ENCODE data around the gene LYZL2.
"Not testable (repeated sequence)": the region's sequence is repeated elsewhere in the genome, so short reads cannot be mapped to it uniquely, and the experiment has no call there.

GRCh38 chr10:30605341-30606121 lies 24.0 kb downstream of the LYZL2 start:
- not testable (repeated sequence) for TF ChIP-seq ZNF8 (CRISPR knock-in tag; IDR thresholded peaks at IDR 0.05)
- TF ChIP-seq, protein P1, sequence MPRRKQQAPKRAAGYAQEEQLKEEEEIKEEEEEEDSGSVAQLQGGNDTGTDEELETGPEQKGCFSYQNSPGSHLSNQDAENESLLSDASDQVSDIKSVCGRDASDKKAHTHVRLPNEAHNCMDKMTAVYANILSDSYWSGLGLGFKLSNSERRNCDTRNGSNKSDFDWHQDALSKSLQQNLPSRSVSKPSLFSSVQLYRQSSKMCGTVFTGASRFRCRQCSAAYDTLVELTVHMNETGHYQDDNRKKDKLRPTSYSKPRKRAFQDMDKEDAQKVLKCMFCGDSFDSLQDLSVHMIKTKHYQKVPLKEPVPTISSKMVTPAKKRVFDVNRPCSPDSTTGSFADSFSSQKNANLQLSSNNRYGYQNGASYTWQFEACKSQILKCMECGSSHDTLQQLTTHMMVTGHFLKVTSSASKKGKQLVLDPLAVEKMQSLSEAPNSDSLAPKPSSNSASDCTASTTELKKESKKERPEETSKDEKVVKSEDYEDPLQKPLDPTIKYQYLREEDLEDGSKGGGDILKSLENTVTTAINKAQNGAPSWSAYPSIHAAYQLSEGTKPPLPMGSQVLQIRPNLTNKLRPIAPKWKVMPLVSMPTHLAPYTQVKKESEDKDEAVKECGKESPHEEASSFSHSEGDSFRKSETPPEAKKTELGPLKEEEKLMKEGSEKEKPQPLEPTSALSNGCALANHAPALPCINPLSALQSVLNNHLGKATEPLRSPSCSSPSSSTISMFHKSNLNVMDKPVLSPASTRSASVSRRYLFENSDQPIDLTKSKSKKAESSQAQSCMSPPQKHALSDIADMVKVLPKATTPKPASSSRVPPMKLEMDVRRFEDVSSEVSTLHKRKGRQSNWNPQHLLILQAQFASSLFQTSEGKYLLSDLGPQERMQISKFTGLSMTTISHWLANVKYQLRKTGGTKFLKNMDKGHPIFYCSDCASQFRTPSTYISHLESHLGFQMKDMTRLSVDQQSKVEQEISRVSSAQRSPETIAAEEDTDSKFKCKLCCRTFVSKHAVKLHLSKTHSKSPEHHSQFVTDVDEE (CRISPR knock-in tag; IDR thresholded peaks at IDR 0.05) = not testable (repeated sequence)
